ENCODE results near the gene ERN2. TPM values are rescaled to one million over a fixed set of nuclear protein-coding genes. Genes with fewer than 3 reads are reported as not detected.

ERN2 gene
- total and polyA plus RNA-seq, 2 experiments from 2014 or later: 0.46 to 0.97 TPM

GRCh38 chr16:23683487-23683886, 29.5 kb downstream of the ERN2 start:
- no peak for DNase-seq (ENCODE audit: low spot score)
- H3K27ac ChIP-seq: no peak overlapping the region
- no peaks in the 10 kb centered on the region for H3K9me3 ChIP-seq (ENCODE audit: low read depth)
- no peaks in the 10 kb centered on the region for H3K27me3 ChIP-seq
- WGBS (ENCODE audit: low lambda C conversion rate, missing lambda C conversion rate): 100% methylated on average over 3 of the region's 3 CpGs
- H3K36me3 ChIP-seq (replicated peaks; ENCODE audit: insufficient read depth, low read depth): no peaks in the 10 kb centered on the region
- no peaks in the 10 kb centered on the region for H4K20me1 ChIP-seq (ENCODE audit: insufficient read depth, poor library complexity, severe bottlenecking)
- H2AFZ ChIP-seq: no peak overlapping the region
- no peak overlapping the region for H3K4me2 ChIP-seq
- no peaks in the 10 kb centered on the region for H3K9me2 ChIP-seq (replicated peaks; ENCODE audit: insufficient read depth)
- H3K4me3 ChIP-seq: no peak overlapping the region
- TF ChIP-seq CTCF (IDR thresholded peaks at IDR 0.05; ENCODE audit: poor library complexity) (no peak), EZH2 (IDR thresholded peaks at IDR 0.05; ENCODE audit: borderline replicate concordance) (no peak), EZH2phosphoT487 (IDR thresholded peaks at IDR 0.05; ENCODE audit: low read depth, severe bottlenecking, unreplicated experiment) (no peak)
- H3K4me1 ChIP-seq (ENCODE audit: insufficient read depth): peaks cover 6% of the 10 kb centered on the region
- peaks cover 34% of the 10 kb centered on the region for H3K79me2 ChIP-seq

DNA sequence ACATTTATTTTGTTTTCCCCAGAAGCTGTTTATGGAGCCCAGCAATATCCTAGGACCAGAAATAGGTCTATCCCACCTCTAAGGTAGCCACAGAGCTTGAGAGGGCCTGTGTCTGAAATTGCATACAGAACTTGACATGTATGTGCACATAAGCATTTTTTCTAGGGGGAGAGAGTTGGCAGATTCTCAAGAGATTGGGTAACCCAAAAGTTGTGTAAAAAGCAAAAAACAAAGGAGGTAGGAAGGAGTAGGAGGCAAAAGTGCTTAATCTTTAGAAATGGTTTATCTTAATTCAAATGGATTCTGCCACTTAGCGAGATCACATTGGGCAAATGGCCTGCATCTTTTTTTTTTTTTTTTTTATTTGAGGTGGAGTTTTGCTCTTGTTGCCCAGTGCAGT, 30.8 kb downstream of the ERN2 start:
- H3K4me3 ChIP-seq: no peak overlapping the region
- TF ChIP-seq EZH2phosphoT487 (IDR thresholded peaks at IDR 0.05; ENCODE audit: low read depth, severe bottlenecking, unreplicated experiment) (no peak), EZH2 (IDR thresholded peaks at IDR 0.05; ENCODE audit: borderline replicate concordance) (no peak), CTCF (IDR thresholded peaks at IDR 0.05; ENCODE audit: poor library complexity) (no peak)
- no peak overlapping the region for H3K4me2 ChIP-seq
- no peak overlapping the region for H2AFZ ChIP-seq
- no peaks in the 10 kb centered on the region for H3K27me3 ChIP-seq
- peaks cover 6% of the 10 kb centered on the region for H3K4me1 ChIP-seq (ENCODE audit: insufficient read depth)
- H3K9me2 ChIP-seq (replicated peaks; ENCODE audit: insufficient read depth): no peaks in the 10 kb centered on the region
- peaks cover 34% of the 10 kb centered on the region for H3K79me2 ChIP-seq
- WGBS (ENCODE audit: low lambda C conversion rate, missing lambda C conversion rate): 92% methylated on average over 1 of the region's 1 CpG
- DNase-seq (ENCODE audit: low spot score): no peak
- H4K20me1 ChIP-seq (ENCODE audit: insufficient read depth, poor library complexity, severe bottlenecking): no peaks in the 10 kb centered on the region
- H3K9me3 ChIP-seq (ENCODE audit: low read depth): no peaks in the 10 kb centered on the region
- H3K36me3 ChIP-seq (replicated peaks; ENCODE audit: insufficient read depth, low read depth): no peaks in the 10 kb centered on the region
- H3K27ac ChIP-seq: no peak overlapping the region

GRCh38 chr16:23679986-23680336, 33.1 kb downstream of the ERN2 start:
- Histone ChIP-seq H3K9me2 (replicated peaks; ENCODE audit: insufficient read depth) (no peaks in the 10 kb centered on the region), H3K36me3 (replicated peaks; ENCODE audit: insufficient read depth, low read depth) (no peaks in the 10 kb centered on the region), H4K20me1 (ENCODE audit: insufficient read depth, poor library complexity, severe bottlenecking) (no peaks in the 10 kb centered on the region), H3K4me2 (peak overlapping the region; percentile 98), H2AFZ (no peak overlapping the region), H3K79me2 (peaks cover 31% of the 10 kb centered on the region), H3K27me3 (no peaks in the 10 kb centered on the region), H3K4me1 (ENCODE audit: insufficient read depth) (peaks cover 6% of the 10 kb centered on the region), H3K27ac (no peak overlapping the region), H3K4me3 (no peak overlapping the region), H3K9me3 (ENCODE audit: low read depth) (no peaks in the 10 kb centered on the region)
- 23% methylated on average over 6 of the region's 6 CpGs for WGBS (ENCODE audit: low lambda C conversion rate, missing lambda C conversion rate)
- DNase-seq (ENCODE audit: low spot score): no peak
- TF ChIP-seq EZH2phosphoT487 (IDR thresholded peaks at IDR 0.05; ENCODE audit: low read depth, severe bottlenecking, unreplicated experiment): no peak
- TF ChIP-seq CTCF (IDR thresholded peaks at IDR 0.05; ENCODE audit: poor library complexity): no peak
- no peak for TF ChIP-seq EZH2 (IDR thresholded peaks at IDR 0.05; ENCODE audit: borderline replicate concordance)

All from hepatocyte (in vitro differentiated cells).